ENCODE results near the gene DCST1.

The DCST1 gene

DNA sequence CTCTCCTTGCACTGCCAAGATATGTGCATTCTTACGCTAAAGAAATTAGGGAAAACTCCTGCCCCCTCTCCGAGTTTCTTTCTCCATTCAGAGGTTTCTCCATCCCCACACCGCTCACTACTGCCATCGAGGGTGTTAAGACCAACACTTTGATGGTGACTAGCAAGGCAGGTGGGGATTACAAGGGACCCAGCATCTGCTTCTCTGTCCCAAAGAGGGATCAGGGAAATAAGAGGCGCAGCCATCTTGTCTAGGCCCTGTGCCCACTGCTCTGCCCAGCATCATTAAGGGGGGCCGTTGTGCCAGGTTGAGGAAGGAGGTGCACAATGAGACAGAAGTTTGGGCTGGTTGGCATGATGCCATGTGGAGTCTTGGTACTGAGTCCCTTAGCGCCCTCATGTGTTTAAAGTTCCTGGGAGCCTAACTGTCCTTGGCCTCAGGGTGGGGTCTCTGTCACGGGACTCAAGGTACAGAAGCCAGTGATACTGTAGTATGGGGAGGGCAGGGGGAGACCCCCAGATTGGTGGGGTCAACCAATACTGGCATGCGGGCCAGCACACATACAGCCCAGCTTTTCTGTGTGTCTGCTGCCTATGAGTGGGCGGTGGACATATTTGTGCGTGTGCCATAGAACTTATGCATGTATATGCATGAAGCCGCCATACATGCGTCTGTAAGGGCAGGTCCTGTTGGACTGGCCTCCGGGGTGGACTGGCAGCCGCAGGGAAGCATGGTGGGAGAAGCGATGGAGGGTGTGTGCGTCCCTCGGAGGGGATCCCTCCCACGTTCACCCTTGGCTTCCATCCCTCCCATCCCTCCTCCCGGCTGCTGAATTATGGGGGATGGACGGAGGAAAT lies 50.5 kb downstream of the DCST1 start:
- peak in 29 of 58 donors; percentile 8 to 75 (median 32) for DNase-seq

DNA sequence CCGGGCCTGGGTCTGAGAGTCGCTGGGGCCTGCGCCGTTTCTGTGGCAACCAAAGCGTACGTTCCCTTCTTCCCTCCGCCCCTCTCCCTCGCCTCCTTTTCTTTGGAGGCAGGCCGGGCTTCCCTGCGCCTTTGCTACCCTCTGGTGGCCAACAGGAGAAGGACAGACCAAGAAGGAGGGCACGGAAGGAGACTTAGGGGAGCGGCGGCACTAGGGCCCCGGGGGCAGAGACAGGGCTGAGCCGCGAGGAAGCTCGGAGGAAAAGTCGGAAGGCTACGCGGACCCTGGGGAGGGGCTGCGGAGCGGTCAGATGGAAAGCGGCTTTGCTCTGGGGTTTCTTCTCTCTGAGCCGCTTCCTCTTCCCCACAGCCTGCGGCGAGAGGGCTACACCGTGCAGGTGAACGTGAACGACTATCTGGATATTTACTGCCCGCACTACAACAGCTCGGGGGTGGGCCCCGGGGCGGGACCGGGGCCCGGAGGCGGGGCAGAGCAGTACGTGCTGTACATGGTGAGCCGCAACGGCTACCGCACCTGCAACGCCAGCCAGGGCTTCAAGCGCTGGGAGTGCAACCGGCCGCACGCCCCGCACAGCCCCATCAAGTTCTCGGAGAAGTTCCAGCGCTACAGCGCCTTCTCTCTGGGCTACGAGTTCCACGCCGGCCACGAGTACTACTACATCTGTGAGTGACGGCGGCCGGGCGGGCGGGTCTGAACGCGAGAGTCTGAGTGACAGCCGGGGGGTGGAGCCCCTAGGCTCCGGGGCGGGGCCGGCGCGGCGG lies 51.3 kb downstream of the DCST1 start:
- peak; percentile 66 to 96 (median 91) for DNase-seq

DNA sequence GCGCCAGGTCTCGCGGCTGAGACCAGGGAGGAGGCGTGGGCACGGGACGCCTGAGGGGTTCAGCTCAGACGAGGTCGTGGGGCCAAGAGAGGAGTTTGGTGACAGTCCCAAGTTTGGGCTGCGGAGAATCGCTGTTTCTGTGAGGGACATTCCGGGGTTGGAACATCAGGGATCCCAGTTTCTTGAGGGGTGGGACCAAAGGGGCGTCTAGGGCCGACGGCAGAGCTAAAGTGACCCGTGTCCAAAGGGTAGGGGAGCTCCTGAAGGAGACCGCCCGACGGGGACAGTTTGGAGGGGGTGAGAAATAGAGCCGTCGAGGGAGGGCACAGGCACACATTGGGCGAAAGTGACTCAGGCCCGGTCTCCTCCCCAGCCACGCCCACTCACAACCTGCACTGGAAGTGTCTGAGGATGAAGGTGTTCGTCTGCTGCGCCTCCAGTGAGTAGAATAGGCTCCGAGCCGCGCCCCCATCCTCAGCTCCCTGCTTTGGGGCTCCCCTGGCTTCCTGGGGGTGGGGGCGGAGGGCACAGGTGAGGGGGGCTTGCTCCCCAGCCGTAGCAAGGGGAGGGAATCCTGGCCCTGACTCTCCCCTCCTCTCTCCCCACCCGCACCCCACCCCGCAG lies 52.0 kb downstream of the DCST1 start:
- peak in 8 of 58 donors; percentile 15 to 63 (median 38) for DNase-seq

GRCh38 chr1:155086128-155086741 lies 52.6 kb downstream of the DCST1 start:
- peak in 35 of 58 donors; percentile 9 to 73 (median 39) for DNase-seq

GRCh38 chr1:155086856-155087535 lies 53.4 kb downstream of the DCST1 start:
- no peak for DNase-seq

DNA sequence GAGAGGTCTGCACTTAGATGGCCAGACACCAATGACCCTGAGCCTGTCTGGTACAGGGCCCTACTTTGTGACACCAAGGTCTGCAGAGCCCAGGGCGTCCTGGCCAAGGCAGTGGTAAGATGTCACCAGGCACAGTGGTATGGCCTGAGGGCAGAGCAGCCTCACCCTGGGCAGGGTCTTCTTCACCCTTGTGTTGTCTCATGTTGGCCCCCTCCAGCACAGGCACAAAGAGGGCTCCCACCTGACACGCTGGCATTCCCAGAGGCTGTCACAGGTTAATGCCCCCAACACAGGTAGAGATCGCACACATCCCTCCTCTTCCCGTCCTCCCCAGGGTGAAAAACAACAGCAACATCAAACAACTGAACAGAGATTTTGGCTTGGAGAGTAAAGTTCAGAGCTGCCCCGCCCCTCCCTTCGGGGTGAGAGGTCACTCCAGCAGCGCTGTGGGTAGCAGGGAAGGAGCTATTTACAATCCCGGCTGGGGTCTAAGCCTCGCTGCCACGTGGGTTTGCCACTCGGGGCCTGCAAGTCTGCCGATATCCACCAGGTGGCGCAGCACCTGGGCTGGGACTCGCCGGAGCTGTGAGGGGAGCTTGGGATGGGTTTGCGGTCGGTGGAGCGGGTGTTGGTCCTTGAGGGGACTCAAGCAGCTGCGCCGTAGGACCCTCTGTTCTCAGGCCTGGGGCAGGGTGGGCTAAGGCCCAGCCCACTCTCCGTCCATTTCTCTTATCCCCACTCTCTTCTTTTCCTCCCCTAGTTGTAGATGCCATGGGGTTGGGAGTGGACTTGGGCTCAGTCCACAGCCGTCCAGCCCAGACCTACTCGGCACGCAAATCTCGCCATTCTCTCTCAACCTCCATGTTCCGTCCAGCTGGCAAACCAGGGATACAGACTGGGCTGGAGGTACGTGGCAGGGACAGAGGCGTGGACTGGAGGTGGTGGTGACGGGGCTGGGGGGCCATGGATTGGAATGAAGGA lies 57.7 kb downstream of the DCST1 start:
- DNase-seq = peak in 52 of 58 donors; percentile 7 to 83 (median 54)

DNA sequence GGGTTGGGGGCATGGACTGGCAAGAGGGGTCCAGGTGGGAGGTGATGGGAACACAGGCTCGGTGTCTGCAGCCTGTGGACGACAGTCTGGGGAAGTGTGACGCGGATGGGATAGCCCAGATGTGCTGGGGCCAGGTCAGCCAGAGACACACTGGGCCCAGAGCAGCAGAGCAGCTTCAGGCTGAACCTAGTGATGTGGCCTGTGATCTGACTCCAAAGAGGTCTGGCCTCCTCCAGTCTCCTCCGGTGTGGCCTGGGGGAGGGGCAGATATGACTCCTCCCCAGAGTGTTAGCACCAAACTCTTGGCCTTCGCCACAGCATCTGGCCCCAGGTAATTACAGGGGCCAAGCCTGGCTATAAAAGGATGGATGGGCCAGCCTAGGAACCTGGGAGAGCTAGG lies 58.5 kb downstream of the DCST1 start:
- DNase-seq = no peak

DNA sequence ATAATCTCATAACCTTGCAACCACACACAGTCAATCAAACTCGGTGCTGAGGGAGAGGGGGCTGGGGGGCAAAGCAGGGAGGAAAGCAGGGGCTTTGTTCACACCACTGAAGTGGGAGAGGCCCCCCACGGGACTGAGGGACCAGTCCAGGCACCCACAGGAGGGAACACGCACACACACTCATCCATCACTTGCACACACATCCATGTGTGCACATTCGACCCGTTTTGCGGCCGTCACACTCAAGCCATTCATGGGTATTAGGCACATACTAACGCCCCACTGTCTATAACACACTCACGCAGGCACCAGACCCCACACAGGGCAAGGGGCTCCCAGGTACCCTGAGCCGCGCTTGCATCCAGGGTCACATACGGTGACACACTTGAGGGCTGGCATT lies 59.0 kb downstream of the DCST1 start:
- DNase-seq = no peak

GRCh38 chr1:155093911-155094621 lies 60.4 kb downstream of the DCST1 start:
- DNase-seq = peak in 39 of 58 donors; percentile 16 to 89 (median 46)

- no peak for DNase-seq
Observed at GRCh38 chr1:155094622-155094948, 61.0 kb downstream of the DCST1 start.

GRCh38 chr1:155099331-155099730 lies 65.7 kb downstream of the DCST1 start:
- no peak for DNase-seq
